Hippocampal formation (tissue), 2 donors: ENCODE data around the gene PTPRK.

Source experiments
- DNase-seq, 2 donors: peaks; one replicate each; lab custom pipeline; 2025; lab: John Stamatoyannopoulos, UW

The PTPRK gene

GRCh38 chr6:128282961-128283360 lies 237.4 kb downstream of the PTPRK start:
- DNase-seq: no peak

- DNase-seq: no peak
Observed at GRCh38 chr6:128280960-128281359, 239.4 kb downstream of the PTPRK start.

- no peak for DNase-seq
Observed at GRCh38 chr6:128280066-128280465, 240.3 kb downstream of the PTPRK start.

GRCh38 chr6:128278836-128279235 lies 241.6 kb downstream of the PTPRK start:
- DNase-seq: no peak

- DNase-seq: no peak
Observed at GRCh38 chr6:128277379-128277778, 243.0 kb downstream of the PTPRK start.

- no peak for DNase-seq
Observed at GRCh38 chr6:128276311-128276710, 244.1 kb downstream of the PTPRK start.

- DNase-seq: no peak
Observed at GRCh38 chr6:128275681-128276080, 244.7 kb downstream of the PTPRK start.

- DNase-seq: no peak
Observed at GRCh38 chr6:128275030-128275429, 245.4 kb downstream of the PTPRK start.

- DNase-seq: no peak
Observed at GRCh38 chr6:128271527-128271926, 248.9 kb downstream of the PTPRK start.

GRCh38 chr6:128271011-128271410 lies 249.4 kb downstream of the PTPRK start:
- no peak for DNase-seq

GRCh38 chr6:128266946-128267345 lies 253.5 kb downstream of the PTPRK start:
- DNase-seq: no peak

- DNase-seq: no peak
Observed at GRCh38 chr6:128265706-128266105, 254.7 kb downstream of the PTPRK start.

GRCh38 chr6:128259730-128260685 lies 260.4 kb downstream of the PTPRK start:
- DNase-seq: no peak

- no peak for DNase-seq
Observed at GRCh38 chr6:128259029-128259724, 261.2 kb downstream of the PTPRK start.

GRCh38 chr6:128256095-128256494 lies 264.3 kb downstream of the PTPRK start:
- DNase-seq: no peak

GRCh38 chr6:128252341-128253176 lies 267.8 kb downstream of the PTPRK start:
- no peak for DNase-seq

- no peak for DNase-seq
Observed at GRCh38 chr6:128251445-128252340, 268.7 kb downstream of the PTPRK start.

- DNase-seq: no peak
Observed at GRCh38 chr6:128250370-128251070, 269.9 kb downstream of the PTPRK start.

GRCh38 chr6:128249429-128249828 lies 271.0 kb downstream of the PTPRK start:
- DNase-seq: no peak

GRCh38 chr6:128246472-128247260 lies 273.7 kb downstream of the PTPRK start:
- DNase-seq: no peak
